HEK293T (cell line): ENCODE data around the gene DSEL.

Experiments used
- CTCF ChIA-PET: fragments of 350-600 bp; formaldehyde crosslinking; extraction: SDS; loops from one replicate; lab custom pipeline; 2021; ENCODE audit warnings: antibody characterized with exemption, inconsistent platforms; lab: Yijun Ruan, JAX
- POLR2A ChIA-PET: fragments of 350-600 bp; formaldehyde crosslinking; extraction: SDS; loops from one replicate; lab custom pipeline; 2020; ENCODE audit warnings: antibody characterized with exemption, inconsistent platforms; lab: Yijun Ruan, JAX
- DNase-seq: peaks from one replicate; pipeline ENCODE4 v3.0.0; 2012; ENCODE audit warnings: mixed read lengths; ENCODE audit errors: extremely low spot score
- ARNT ChIP-seq: fragments of 450-650 bp; IDR thresholded peaks from 2 replicates; pipeline ENCODE4 v1.6.1; 2017; ENCODE audit warnings: mild to moderate bottlenecking
- BHLHE40 ChIP-seq: fragments of 450-650 bp; IDR thresholded peaks from 2 replicates; pipeline ENCODE4 v1.6.1; 2016; ENCODE audit warnings: mild to moderate bottlenecking, moderate library complexity, borderline replicate concordance
- CTBP1 ChIP-seq: fragments of 450-650 bp; IDR thresholded peaks from 2 replicates; pipeline ENCODE4 v1.6.1; 2016; ENCODE audit warnings: borderline replicate concordance
- ELF4 ChIP-seq: fragments of 450-650 bp; IDR thresholded peaks from 2 replicates; pipeline ENCODE4 v1.6.1; 2017; ENCODE audit warnings: antibody characterized with exemption
- FOXA1 ChIP-seq: fragments of 450-650 bp; IDR thresholded peaks from 2 replicates; pipeline ENCODE4 v1.6.1; 2016; ENCODE audit warnings: mild to moderate bottlenecking
- FOXK2 ChIP-seq: fragments of 450-650 bp; IDR thresholded peaks from 2 replicates; pipeline ENCODE4 v1.6.1; 2016; ENCODE audit warnings: mild to moderate bottlenecking
- FOXM1 ChIP-seq: fragments of 450-650 bp; IDR thresholded peaks from 2 replicates; pipeline ENCODE4 v1.6.1; 2017; ENCODE audit warnings: mild to moderate bottlenecking, borderline replicate concordance
- HDGF ChIP-seq: fragments of 450-650 bp; IDR thresholded peaks from 2 replicates; pipeline ENCODE4 v1.6.1; 2017; ENCODE audit warnings: antibody characterized with exemption, borderline replicate concordance
- L3MBTL2 ChIP-seq: fragments of 450-650 bp; conservative IDR thresholded peaks from 2 replicates; pipeline ENCODE4 v1.6.1; 2016; ENCODE audit warnings: mild to moderate bottlenecking
- LEF1 ChIP-seq: fragments of 450-650 bp; IDR thresholded peaks from 2 replicates; pipeline ENCODE4 v1.6.1; 2017; ENCODE audit warnings: mild to moderate bottlenecking, borderline replicate concordance
- NFRKB ChIP-seq: fragments of 450-650 bp; IDR thresholded peaks from 2 replicates; pipeline ENCODE4 v1.6.1; 2016; ENCODE audit warnings: mild to moderate bottlenecking, moderate library complexity
- PKNOX1 ChIP-seq: fragments of 450-650 bp; IDR thresholded peaks from 2 replicates; pipeline ENCODE4 v1.6.1; 2016
- SP1 ChIP-seq: fragments of 450-650 bp; IDR thresholded peaks from 2 replicates; pipeline ENCODE4 v1.6.1; 2017
- SUZ12 ChIP-seq: fragments of 450-650 bp; IDR thresholded peaks from 2 replicates; pipeline ENCODE4 v1.6.1; 2016; ENCODE audit warnings: mild to moderate bottlenecking
- TARDBP ChIP-seq: fragments of 450-650 bp; IDR thresholded peaks from 2 replicates; pipeline ENCODE4 v1.6.1; 2016
- ZNF384 ChIP-seq: fragments of 450-650 bp; IDR thresholded peaks from 2 replicates; pipeline ENCODE4 v1.6.1; 2016

Gene DSEL

GRCh38 chr18:67540559-67540958, 24.0 kb upstream of the DSEL start:
- ChIA-PET CTCF (interaction anchor here (0.6 kb wide), 1 partner anchor 274 kb away, joined by 3 read pairs; no protein-coding TSS in a partner anchor), POLR2A (no interaction called here)
- DNase-seq = no peak
- TF ChIP-seq SP1 (no peak), HDGF (no peak), FOXM1 (no peak), ZNF384 (no peak), L3MBTL2 (no peak), FOXK2 (no peak), SUZ12 (no peak), TARDBP (no peak), NFRKB (no peak), FOXA1 (no peak), CTBP1 (no peak), BHLHE40 (no peak), PKNOX1 (no peak), LEF1 (no peak), ARNT (no peak), ELF4 (no peak)

- ChIA-PET POLR2A (no interaction called here), CTCF (interaction anchor here (0.6 kb wide), 1 partner anchor 888 kb away, joined by 3 read pairs; no protein-coding TSS in a partner anchor)
- no peak for DNase-seq
- TF ChIP-seq SUZ12 (no peak), ARNT (no peak), FOXK2 (no peak), NFRKB (no peak), L3MBTL2 (no peak)
Measured at GRCh38 chr18:67531929-67532328, 15.4 kb upstream of the DSEL start.

DNA sequence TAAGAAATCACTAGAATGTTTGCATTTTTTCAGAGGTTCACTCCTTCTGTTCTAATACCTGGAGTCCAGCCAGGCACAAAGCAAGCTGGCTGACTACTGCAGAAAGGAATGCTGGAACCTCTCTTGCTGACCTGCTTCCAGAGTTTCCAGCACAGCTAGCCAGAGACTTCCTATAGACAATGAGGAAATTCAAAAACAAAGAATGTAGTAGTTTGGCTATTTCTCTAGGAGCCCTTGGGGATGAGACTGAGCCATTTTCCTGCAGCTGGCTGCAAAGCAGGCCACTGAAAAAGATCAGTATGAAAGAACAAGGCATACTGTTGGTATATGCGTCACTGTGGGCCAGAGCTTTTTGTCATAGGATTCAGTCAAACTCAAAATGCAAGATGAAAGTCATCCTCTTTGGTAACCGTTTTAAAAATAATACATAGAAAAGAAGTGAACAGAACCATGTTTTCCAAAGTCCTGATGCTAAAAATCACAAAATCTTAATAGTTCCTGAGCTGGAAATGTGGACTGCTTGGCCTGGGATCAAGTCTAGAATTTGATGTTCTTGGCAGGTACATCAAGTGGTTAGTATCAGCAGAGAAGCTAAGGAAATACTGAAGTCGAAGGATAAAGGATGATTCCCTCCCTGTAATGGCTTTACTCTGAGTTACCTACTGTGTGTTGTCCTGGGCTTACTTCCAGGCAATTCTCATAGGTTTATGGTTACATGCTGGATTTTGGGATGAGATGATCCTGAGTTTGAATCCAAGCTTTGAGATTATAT, 9.0 kb upstream of the DSEL start:
- TF ChIP-seq CTBP1 (no peak), HDGF (no peak), LEF1 (no peak), FOXK2 (no peak), L3MBTL2 (no peak), FOXA1 (no peak), FOXM1 (no peak), SUZ12 (no peak), ARNT (no peak), BHLHE40 (no peak), PKNOX1 (no peak), TARDBP (no peak), SP1 (no peak), ELF4 (no peak), NFRKB (no peak), ZNF384 (no peak)
- CTCF ChIA-PET = no interaction called here
- no peak for DNase-seq
- POLR2A ChIA-PET = interaction anchor here (0.9 kb wide), 1 partner anchor 9 kb away, joined by 3 read pairs; the partner anchor contains the start of gene DSEL

- POLR2A ChIA-PET = no interaction called here
- CTCF ChIA-PET = no interaction called here
- TF ChIP-seq SP1 (no peak), CTBP1 (no peak), ARNT (no peak), LEF1 (no peak), ZNF384 (no peak), FOXK2 (no peak), PKNOX1 (no peak), L3MBTL2 (no peak), HDGF (no peak), TARDBP (no peak), NFRKB (no peak), FOXA1 (no peak)
- no peak for DNase-seq
Measured at GRCh38 chr18:67520351-67520921, 3.9 kb upstream of the DSEL start.

DNA sequence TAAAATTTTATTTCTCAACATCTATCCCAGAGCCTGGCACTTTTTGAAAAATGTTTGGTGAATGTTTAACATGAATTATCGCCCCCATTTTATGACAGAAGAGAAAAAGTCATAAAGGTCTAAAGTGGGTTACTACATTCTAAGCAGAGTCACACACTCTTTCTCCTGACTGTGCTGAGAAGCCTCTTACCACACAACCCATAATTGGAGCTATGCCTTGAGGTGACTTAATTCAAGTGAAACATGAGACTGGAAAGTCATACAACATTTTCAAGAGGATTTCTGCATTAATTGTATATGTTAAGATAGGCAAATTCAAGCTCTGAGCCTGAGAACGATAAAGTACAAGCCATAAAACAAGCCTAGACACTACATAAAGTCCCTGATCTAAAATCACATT, 3.1 kb upstream of the DSEL start:
- TF ChIP-seq LEF1 (no peak), HDGF (no peak), L3MBTL2 (no peak), FOXM1 (no peak)
- POLR2A ChIA-PET = no interaction called here

GRCh38 chr18:67518566-67518965, 2.0 kb upstream of the DSEL start:
- no peak for DNase-seq
- ChIA-PET POLR2A (no interaction called here), CTCF (no interaction called here)
- TF ChIP-seq SP1 (no peak), ARNT (no peak), FOXA1 (no peak), NFRKB (no peak), TARDBP (no peak), L3MBTL2 (no peak), SUZ12 (no peak), HDGF (no peak), BHLHE40 (no peak), LEF1 (no peak), CTBP1 (no peak), FOXK2 (no peak), ZNF384 (no peak), FOXM1 (no peak), ELF4 (no peak), PKNOX1 (no peak)

More for the DNA sequence above, 3.1 kb upstream of the DSEL start:
- CTCF ChIA-PET = no interaction called here
- DNase-seq = no peak
